Activated T-helper 17 cell treated with anti-CD3 and anti-CD28 coated beads, Interleukin-2, amount 50 U/mL, for 72 hours (primary cell): Measurements from ENCODE around the gene MBOAT7. TPM values are rescaled to one million over a fixed set of nuclear protein-coding genes. Genes with fewer than 3 reads are reported as not detected.
"Not testable (repeated sequence)": the region's sequence is repeated elsewhere in the genome, so short reads cannot be mapped to it uniquely, and the experiment has no call there.

Experiments used
- ATAC-seq: fragments of 150-1000 bp; cut with Tn5 transposase; replicated peaks from 2 replicates; pipeline ENCODE4 v1.10.0; 2021; ENCODE audit warnings: mild to moderate bottlenecking, moderate library complexity
- H3K27ac Mint-ChIP-seq: one replicate; pipeline ENCODE4 v1.8.0; 2022; ENCODE audit warnings: mixed read lengths
- H3K27me3 Mint-ChIP-seq: one replicate; pipeline ENCODE4 v1.8.0; 2022; ENCODE audit warnings: mixed read lengths
- H3K36me3 Mint-ChIP-seq: one replicate; pipeline ENCODE4 v1.8.0; 2022; ENCODE audit warnings: low read depth, mild to moderate bottlenecking, mixed read lengths
- H3K4me1 Mint-ChIP-seq: one replicate; pipeline ENCODE4 v1.8.0; 2022; ENCODE audit warnings: mixed read lengths
- H3K4me3 Mint-ChIP-seq: one replicate; pipeline ENCODE4 v1.8.0; 2022; ENCODE audit warnings: mild to moderate bottlenecking, mixed read lengths
- H3K9me3 Mint-ChIP-seq: one replicate; pipeline ENCODE4 v1.8.0; 2022; ENCODE audit warnings: mixed read lengths
- total RNA-seq, 2 donors: library from RNA; stranded (reverse); gene quantifications; one replicate each; pipeline ENCODE4 v1.2.3, GENCODE V29; 2022

The MBOAT7 gene
- total RNA-seq, 2 donors from 2014 or later = 58.6 to 65.9 TPM

- Mint-ChIP-seq H3K9me3 (no peaks in the 10 kb centered on the region), H3K4me3 (peak overlapping the region; percentile 87), H3K27ac (peak overlapping the region; percentile 93), H3K4me1 (peaks cover 15% of the 10 kb centered on the region), H3K36me3 (peaks cover 56% of the 10 kb centered on the region), H3K27me3 (no peaks in the 10 kb centered on the region)
- no peak for ATAC-seq
Measured at GRCh38 chr19:54188215-54188871, 1.0 kb downstream of the MBOAT7 start.

DNA sequence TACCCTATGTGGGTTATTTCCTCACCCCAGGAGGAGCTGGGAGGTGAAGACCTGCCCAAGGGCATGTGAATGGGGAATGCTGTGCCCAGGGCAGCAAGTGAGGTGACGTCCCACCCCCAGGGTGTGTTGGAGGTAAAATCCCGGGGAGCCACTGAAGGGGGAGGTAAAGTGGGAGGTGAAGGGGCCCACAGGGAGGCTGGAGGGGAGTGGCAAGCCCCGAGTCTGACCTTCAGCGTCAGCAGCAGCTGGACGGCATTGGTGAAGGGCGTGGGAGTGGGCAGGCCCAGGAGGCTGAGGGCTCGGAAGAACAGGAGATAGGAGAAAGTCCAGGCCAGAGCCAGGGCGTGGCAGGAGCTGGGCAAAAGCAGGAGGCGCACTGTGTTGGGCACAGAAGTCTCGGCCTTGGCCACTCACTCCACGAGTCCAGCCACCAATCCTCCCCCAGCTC is 2.4 kb downstream of the MBOAT7 start:
- Mint-ChIP-seq H3K4me3 (peak overlapping the region; percentile 87), H3K27ac (peak overlapping the region; percentile 93)
- no peak for ATAC-seq

DNA sequence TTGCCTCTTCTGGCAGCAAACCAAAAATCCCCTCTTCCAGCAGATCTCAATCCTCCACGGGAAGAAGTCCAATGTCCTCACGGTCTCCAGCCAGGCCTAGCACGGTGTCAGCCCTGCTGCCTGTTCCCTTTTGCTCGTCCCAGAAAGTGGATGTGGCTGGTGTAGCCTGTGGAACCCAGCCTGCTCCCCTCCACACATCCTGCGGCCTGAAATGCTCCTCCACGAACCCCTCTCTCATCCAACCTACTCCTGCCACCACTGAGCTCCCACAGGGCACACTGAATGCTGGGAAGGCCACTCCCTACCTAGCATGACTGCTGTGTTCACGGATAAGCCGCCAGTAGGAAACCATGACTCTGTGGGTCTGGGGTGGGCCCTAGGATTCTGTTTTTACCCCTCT is 3.0 kb downstream of the MBOAT7 start:
- Mint-ChIP-seq H3K27ac (peak overlapping the region; percentile 93), H3K27me3 (no peaks in the 10 kb centered on the region), H3K36me3 (peaks cover 41% of the 10 kb centered on the region), H3K4me3 (no peak overlapping the region), H3K4me1 (peaks cover 9% of the 10 kb centered on the region), H3K9me3 (no peaks in the 10 kb centered on the region)
- ATAC-seq = no peak

More for the DNA sequence above, 2.4 kb downstream of the MBOAT7 start:
- Mint-ChIP-seq H3K9me3 (no peaks in the 10 kb centered on the region), H3K4me1 (peaks cover 14% of the 10 kb centered on the region), H3K27me3 (no peaks in the 10 kb centered on the region), H3K36me3 (peaks cover 45% of the 10 kb centered on the region)

- H3K27me3 Mint-ChIP-seq = no peaks in the 10 kb centered on the region
- no peak overlapping the region for H3K27ac Mint-ChIP-seq
- no peak overlapping the region for H3K4me3 Mint-ChIP-seq
- ATAC-seq = no peak
- H3K36me3 Mint-ChIP-seq = peaks cover 64% of the 10 kb centered on the region
- no peaks in the 10 kb centered on the region for H3K9me3 Mint-ChIP-seq
- H3K4me1 Mint-ChIP-seq = peaks cover 9% of the 10 kb centered on the region
Measured at GRCh38 chr19:54183431-54183830, 5.9 kb downstream of the MBOAT7 start.

DNA sequence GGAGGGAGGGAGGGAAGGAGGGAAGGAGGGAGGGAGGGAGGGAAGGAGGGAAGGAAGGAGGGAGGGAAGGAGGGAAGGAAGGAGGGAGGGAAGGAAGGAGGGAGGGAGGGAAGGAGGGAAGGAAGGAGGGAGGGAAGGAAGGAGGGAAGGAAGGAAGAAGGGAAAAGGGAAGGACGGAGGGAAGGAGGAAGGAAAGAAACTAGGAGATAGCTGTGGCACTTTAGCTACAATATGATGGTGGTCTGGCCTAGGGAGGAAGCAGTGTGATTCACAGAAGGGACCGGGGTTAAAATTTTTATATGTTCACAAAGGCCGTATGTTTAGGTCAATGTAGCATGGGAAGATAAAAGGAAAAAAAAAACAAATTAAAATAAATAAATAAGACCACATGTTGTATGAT is 7.5 kb downstream of the MBOAT7 start:
- H3K4me1 Mint-ChIP-seq, H3K9me3 Mint-ChIP-seq, ATAC-seq, H3K27me3 Mint-ChIP-seq, H3K27ac Mint-ChIP-seq, H3K4me3 Mint-ChIP-seq: not testable (repeated sequence)
- H3K36me3 Mint-ChIP-seq = peaks cover 62% of the 10 kb centered on the region

DNA sequence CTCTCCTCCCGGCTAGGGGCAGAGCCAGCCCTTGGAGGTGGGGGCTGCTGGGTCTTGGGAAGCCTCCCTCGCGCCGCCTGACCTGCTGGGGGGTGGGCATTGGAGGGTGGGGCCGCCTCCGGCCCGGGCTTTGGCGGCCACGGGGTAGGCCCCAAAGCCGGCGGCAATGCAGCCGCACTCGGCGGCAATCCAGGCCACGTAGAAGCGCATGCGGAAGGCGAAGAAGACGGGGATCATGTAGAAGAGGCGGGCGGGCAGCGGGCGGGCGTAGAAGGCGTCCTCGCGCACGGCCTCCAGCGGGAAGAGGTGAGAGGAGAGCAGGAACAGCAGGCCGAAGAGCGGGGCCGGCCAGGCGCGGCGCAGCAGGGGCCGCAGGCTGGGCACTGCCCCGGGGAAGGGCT is 8.7 kb downstream of the MBOAT7 start:
- Mint-ChIP-seq H3K27ac (no peak overlapping the region), H3K4me1 (no peaks in the 10 kb centered on the region), H3K27me3 (no peaks in the 10 kb centered on the region), H3K4me3 (no peak overlapping the region), H3K9me3 (no peaks in the 10 kb centered on the region), H3K36me3 (peaks cover 61% of the 10 kb centered on the region)
- ATAC-seq = no peak

GRCh38 chr19:54179921-54180461 is 9.4 kb downstream of the MBOAT7 start:
- ATAC-seq = no peak
- H3K27me3 Mint-ChIP-seq = no peaks in the 10 kb centered on the region
- H3K4me1 Mint-ChIP-seq = no peaks in the 10 kb centered on the region
- no peak overlapping the region for H3K4me3 Mint-ChIP-seq
- H3K27ac Mint-ChIP-seq = no peak overlapping the region
- no peaks in the 10 kb centered on the region for H3K9me3 Mint-ChIP-seq
- H3K36me3 Mint-ChIP-seq = peaks cover 59% of the 10 kb centered on the region

DNA sequence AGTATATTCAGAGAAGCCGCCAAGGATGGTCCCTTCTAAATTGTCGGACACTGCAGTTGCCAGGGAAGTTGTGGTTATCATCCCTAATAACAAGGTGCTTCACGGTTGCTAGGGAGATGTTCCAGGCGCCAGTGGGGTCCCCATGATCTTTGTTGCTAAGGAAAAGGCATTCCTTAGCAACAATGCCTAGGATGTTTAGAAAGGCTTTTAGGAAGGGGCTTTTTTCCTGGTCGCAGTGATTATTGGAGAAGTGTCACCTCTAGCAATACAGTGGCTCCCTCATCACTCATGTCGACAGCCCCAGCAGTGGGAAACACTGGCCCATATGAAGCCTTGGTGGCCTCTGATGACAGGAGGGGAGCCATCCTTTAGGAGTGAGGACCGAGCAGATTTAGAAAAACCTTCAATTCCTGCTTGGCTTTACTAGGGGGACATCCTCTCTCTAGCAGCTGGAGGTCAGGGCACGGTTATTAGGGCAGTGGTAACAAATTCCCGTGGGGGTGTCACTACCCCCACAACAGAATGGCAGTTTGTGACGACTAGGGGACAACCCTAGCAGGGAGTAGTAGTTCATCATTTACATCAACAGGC is 10.0 kb downstream of the MBOAT7 start:
- peaks cover 58% of the 10 kb centered on the region for H3K36me3 Mint-ChIP-seq
- no peak for ATAC-seq
- H3K27me3 Mint-ChIP-seq = no peaks in the 10 kb centered on the region
- no peaks in the 10 kb centered on the region for H3K9me3 Mint-ChIP-seq
- no peak overlapping the region for H3K4me3 Mint-ChIP-seq
- no peaks in the 10 kb centered on the region for H3K4me1 Mint-ChIP-seq
- no peak overlapping the region for H3K27ac Mint-ChIP-seq

DNA sequence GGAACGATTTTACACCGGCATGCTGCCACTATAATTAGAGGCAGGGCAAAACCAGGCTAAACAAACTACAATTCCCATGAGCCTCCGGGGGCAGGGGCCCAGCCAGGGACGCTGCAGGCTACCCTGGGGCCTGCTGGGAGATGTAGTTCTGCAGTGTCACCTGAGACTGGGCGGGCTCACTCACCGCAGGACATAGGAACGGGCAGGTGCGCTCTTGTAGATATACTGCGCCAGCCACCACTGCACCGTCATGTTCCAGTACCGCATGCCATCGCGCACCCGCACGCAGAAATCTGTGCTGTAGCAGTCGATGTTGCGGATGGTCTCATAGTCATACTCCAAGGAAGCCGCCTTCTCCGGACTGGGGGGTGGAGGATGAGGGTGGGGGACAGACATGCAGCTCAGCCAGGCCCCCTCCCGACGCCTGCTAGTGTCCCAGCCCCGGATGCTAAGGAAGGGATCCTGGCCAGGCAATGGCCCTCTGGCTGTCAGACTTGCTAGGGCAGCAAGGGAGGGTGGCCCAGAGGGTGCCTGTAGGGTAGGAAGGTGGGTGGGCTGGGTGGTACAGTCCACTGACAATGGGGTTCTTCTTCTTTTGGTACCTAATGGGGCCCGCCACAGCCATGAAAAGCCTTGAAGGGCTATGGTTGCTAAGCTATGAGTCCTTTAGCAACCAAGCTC is 10.7 kb downstream of the MBOAT7 start:
- Mint-ChIP-seq H3K4me1 (no peaks in the 10 kb centered on the region), H3K36me3 (peaks cover 52% of the 10 kb centered on the region), H3K27ac (no peak overlapping the region), H3K9me3 (no peaks in the 10 kb centered on the region), H3K27me3 (no peaks in the 10 kb centered on the region), H3K4me3 (no peak overlapping the region)
- ATAC-seq = peak; percentile 57

- no peaks in the 10 kb centered on the region for H3K4me1 Mint-ChIP-seq
- H3K36me3 Mint-ChIP-seq = peaks cover 29% of the 10 kb centered on the region
- peak; percentile 19 for ATAC-seq
- no peak overlapping the region for H3K27ac Mint-ChIP-seq
- H3K9me3 Mint-ChIP-seq = no peaks in the 10 kb centered on the region
- H3K27me3 Mint-ChIP-seq = no peaks in the 10 kb centered on the region
- no peak overlapping the region for H3K4me3 Mint-ChIP-seq
Measured at GRCh38 chr19:54173951-54174834, 15.2 kb downstream of the MBOAT7 start.

DNA sequence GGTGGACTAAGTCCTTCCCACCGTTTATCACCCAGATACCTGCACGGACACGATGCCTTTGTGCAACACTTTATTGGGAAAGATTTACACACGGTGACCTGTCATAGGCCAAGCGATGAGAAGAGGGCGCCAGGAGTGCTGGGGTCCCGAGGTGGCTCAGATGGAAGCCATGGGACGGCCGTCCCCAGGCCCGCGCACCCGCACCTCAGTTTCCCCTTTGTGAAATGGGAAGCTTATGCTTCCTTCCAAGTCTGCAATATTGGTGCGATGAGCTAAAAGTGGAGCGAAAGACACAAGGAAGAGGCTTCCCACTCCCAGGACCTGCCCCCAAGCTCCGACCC is 16.1 kb downstream of the MBOAT7 start:
- H3K36me3 Mint-ChIP-seq = peaks cover 21% of the 10 kb centered on the region

DNA sequence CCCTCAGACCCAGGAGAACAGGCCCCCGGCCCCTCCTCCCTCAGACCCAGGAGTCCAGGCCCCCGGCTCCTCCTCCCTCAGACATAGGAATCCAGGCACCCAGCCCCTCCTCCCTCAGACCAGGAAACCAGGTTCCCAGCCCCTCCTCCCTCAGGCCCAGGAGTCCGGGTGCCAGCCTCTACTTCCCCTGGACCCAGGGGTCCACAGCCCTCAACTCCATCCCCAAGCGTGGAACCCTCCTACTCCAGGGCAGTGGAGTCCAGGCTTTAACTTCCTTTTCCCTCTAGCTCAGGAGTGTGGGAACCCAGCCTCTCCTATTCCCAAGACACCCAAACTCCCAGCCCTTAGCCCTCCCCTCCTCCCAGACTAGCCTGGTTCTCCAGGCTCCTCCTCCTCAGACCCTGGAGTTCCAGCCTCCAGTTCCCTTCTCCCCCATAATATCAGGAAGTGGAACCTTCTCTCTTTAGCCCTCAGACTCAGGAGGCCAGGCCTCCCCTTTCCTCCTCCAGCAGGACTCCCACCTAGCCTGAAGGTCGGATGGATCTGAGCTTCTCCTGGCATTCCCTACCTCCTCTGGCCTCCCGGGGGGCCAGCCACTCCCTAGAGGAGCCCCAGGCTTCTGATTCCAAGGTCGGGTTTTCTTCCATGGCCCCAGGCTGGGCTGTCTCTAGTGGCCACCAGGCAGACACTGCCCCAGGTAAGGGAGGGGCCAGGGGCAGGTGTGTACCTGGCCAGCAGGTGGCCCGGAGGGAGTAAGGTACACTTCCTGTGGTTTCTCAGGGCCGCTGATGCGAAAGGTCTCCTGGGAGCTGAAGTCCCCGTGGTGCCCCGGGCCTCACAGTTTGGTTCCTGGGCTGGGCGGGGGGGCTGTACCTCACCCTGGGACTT is 16.7 kb downstream of the MBOAT7 start, which contains the start of gene TMC4:
TMC4 (minus strand) TSS at position 690 of the 888 bp plus-strand sequence; CDS start at position 647, 43 bp downstream.
- Mint-ChIP-seq H3K4me1 (no peaks in the 10 kb centered on the region), H3K27me3 (no peaks in the 10 kb centered on the region), H3K4me3 (no peak within 1 kb of the TSS), H3K27ac (no peak within 1 kb of the TSS), H3K36me3 (peaks cover 15% of the 10 kb centered on the region), H3K9me3 (no peaks in the 10 kb centered on the region)
- no peak for ATAC-seq

More for the DNA sequence above, 16.1 kb downstream of the MBOAT7 start:
- ATAC-seq = no peak
- no peaks in the 10 kb centered on the region for H3K9me3 Mint-ChIP-seq
- no peak overlapping the region for H3K27ac Mint-ChIP-seq
- H3K4me3 Mint-ChIP-seq = no peak overlapping the region
- H3K4me1 Mint-ChIP-seq = no peaks in the 10 kb centered on the region
- no peaks in the 10 kb centered on the region for H3K27me3 Mint-ChIP-seq

DNA sequence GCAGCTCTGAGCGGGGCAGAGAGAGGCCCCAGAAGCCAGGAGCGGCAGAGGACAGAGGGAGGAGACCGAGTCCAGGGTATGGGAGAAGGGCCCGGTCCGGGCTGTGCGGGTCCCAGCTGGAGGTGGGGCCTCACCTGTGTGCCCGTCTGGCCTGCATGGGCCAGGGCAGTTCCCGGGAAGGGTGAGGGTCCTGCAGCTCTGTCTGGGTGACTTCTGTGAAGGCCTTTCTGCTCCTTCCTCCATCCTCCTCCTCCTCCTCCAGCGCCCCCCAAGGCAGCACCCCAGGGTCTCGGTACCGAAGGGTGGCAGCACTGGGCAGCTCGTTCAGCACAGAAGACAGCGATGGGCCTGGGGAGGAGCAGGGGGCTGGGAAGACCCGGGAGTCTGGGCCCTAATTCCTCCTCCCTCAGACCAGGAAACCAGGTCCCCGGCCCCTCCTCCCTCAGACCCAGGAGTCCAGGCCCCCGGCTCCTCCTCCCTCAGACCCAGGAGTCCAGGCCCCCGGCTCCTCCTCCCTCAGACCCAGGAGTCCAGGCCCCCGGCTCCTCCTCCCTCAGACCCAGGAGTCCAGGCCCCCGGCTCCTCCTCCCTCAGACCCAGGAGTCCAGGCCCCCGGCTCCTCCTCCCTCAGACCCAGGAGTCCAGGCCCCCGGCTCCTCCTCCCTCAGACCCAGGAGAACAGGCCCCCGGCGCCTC is 17.5 kb downstream of the MBOAT7 start:
- H3K4me1 Mint-ChIP-seq = not testable (repeated sequence)

More for the DNA sequence above, 17.5 kb downstream of the MBOAT7 start:
- not testable (repeated sequence) for H3K4me3 Mint-ChIP-seq, ATAC-seq, H3K27me3 Mint-ChIP-seq, H3K9me3 Mint-ChIP-seq, H3K27ac Mint-ChIP-seq
- H3K36me3 Mint-ChIP-seq = peaks cover 12% of the 10 kb centered on the region
